GM23338 (cell line): ENCODE results near the gene SLC36A3.

Experiments
- CTCF ChIP-seq, 2 experiments: fragments of 200-600 bp in 1 of 2; sonication (generic) in 1 of 2; conservative IDR thresholded peaks; 2 replicates each; pipeline versions ENCODE4 v1.5.1 to v1.6.1; 2016 to 2017; ENCODE audit warnings: antibody characterized with exemption in 2 of 2, low read depth in 2 of 2, mild to moderate bottlenecking in 2 of 2, moderate library complexity in 1 of 2
- EZH2 ChIP-seq: fragments of 200-600 bp; sonication (generic); IDR thresholded peaks from one replicate; pipeline ENCODE4 v1.8.0; 2017; ENCODE audit warnings: antibody characterized with exemption, mild to moderate bottlenecking, low read depth; ENCODE audit not compliant: unreplicated experiment
- EZH2phosphoT487 ChIP-seq: fragments of 200-600 bp; sonication (generic); IDR thresholded peaks from one replicate; pipeline ENCODE4 v1.8.1; 2018; ENCODE audit warnings: antibody characterized with exemption; ENCODE audit not compliant: unreplicated experiment
- POLR2AphosphoS5 ChIP-seq: IDR thresholded peaks from 2 replicates; pipeline ENCODE4 v1.6.1; 2016; ENCODE audit warnings: antibody characterized with exemption, low read depth

- TF ChIP-seq CTCF (conservative IDR thresholded peaks at IDR 0.05; ENCODE audit: low read depth in 2 of 2) (no peak), EZH2phosphoT487 (no peak), EZH2 (no peak), POLR2AphosphoS5 (no peak)
Observed at GRCh38 chr5:151351671-151352070, 48.1 kb upstream of the SLC36A3 start.
